ENCODE data around the gene VSIG10L2. TPM values are rescaled to one million over a fixed set of nuclear protein-coding genes. Genes with fewer than 3 reads are reported as not detected.

The VSIG10L2 gene
- total and polyA plus RNA-seq, 2 experiments from 2014 or later: not detected

DNA sequence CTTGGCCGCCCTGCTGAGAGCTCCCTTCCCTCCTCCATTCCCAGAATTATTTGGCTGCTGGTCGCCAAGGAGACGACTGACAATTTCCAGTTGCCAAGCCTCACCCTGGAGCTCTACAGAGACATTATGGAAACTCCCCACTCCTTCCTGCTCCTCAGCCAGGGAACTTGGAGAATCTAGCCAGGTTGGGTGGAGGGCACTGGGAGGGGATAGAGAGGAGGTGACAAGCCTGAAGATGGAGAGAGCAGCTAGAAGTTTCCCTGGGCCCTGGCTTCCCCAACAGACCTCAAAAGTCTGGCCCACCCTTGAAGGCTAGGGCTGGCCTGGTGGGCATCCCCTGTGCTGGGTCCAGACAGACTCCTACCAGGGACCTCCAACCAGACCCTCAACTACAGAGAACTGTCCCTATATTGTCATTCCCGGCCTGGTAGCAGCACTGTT lies 6.7 kb upstream of the VSIG10L2 start:
- in situ Hi-C loops (cut with MboI): no loop called here
- TF ChIP-seq EZH2phosphoT487 (IDR thresholded peaks at IDR 0.05; ENCODE audit: insufficient read depth, low read depth) (no peak), EZH2 (IDR thresholded peaks at IDR 0.05; ENCODE audit: insufficient read depth, poor library complexity, severe bottlenecking) (no peak)
- Histone ChIP-seq H3K27me3 (replicated peaks; ENCODE audit: insufficient read depth) (no peaks in the 10 kb centered on the region; the same call in 1 of the 2 replicates), H3K4me3 (no peak overlapping the region), H3K9me2 (ENCODE audit: insufficient read depth) (no peaks in the 10 kb centered on the region), H3K9me3 (ENCODE audit: low read depth) (no peaks in the 10 kb centered on the region), H3K27ac (no peak overlapping the region), H4K20me1 (ENCODE audit: insufficient read depth) (no peaks in the 10 kb centered on the region), H3K4me1 (ENCODE audit: insufficient read depth) (no peaks in the 10 kb centered on the region), H3F3A (ENCODE audit: insufficient read depth) (no peaks in the 10 kb centered on the region), H3K79me2 (ENCODE audit: insufficient read depth) (no peaks in the 10 kb centered on the region), H3K4me2 (ENCODE audit: unreplicated experiment) (no peak overlapping the region), H3K36me3 (ENCODE audit: low read depth) (no peaks in the 10 kb centered on the region), H2AFZ (no peak overlapping the region), H3K9ac (no peak overlapping the region)
- 18 to 20% methylated on average over 4 of the region's 4 CpGs for WGBS, 2 experiments (ENCODE audit: low coverage in 1 of 2, low lambda C conversion rate in 2 of 2, missing lambda C conversion rate in 2 of 2)
- peak; percentile 23 for DNase-seq

DNA sequence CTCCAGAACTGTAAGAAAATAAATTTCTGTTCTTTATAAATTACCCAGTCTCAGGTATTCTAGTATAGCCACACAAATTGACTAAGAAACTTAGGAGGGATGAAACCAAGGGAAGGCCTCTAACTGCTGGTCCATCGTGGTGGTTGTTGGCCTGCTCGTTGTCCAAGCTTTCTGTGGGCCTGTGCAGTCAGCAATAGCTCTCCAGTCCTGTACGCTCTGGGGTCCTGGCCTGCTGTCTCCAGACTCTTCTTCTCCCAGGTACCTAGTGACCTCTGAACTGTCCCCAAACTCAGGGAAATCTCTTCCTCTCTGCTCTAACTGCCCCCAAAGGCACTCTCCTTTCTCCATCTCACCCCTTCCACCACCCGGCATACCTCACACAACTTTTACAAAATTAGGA lies 5.7 kb upstream of the VSIG10L2 start:
- 88 to 95% methylated on average over 4 of the region's 4 CpGs for WGBS, 2 experiments (ENCODE audit: low coverage in 1 of 2, low lambda C conversion rate in 2 of 2, missing lambda C conversion rate in 2 of 2)
- H3K9ac ChIP-seq: no peak overlapping the region
- H3K9me3 ChIP-seq (ENCODE audit: low read depth): no peaks in the 10 kb centered on the region
- in situ Hi-C loops (cut with MboI): no loop called here
- H3K79me2 ChIP-seq (ENCODE audit: insufficient read depth): no peaks in the 10 kb centered on the region
- DNase-seq: no peak
- no peaks in the 10 kb centered on the region for H3K9me2 ChIP-seq (ENCODE audit: insufficient read depth)
- no peak for TF ChIP-seq EZH2 (IDR thresholded peaks at IDR 0.05; ENCODE audit: insufficient read depth, poor library complexity, severe bottlenecking)
- TF ChIP-seq EZH2phosphoT487 (IDR thresholded peaks at IDR 0.05; ENCODE audit: insufficient read depth, low read depth): no peak
- H3K27me3 ChIP-seq (replicated peaks; ENCODE audit: insufficient read depth): no peaks in the 10 kb centered on the region; the same call in 1 of the 2 replicates
- H3K27ac ChIP-seq: no peak overlapping the region
- no peaks in the 10 kb centered on the region for H3K4me1 ChIP-seq (ENCODE audit: insufficient read depth)
- no peak overlapping the region for H2AFZ ChIP-seq
- no peak overlapping the region for H3K4me2 ChIP-seq (ENCODE audit: unreplicated experiment)
- no peaks in the 10 kb centered on the region for H3F3A ChIP-seq (ENCODE audit: insufficient read depth)
- no peaks in the 10 kb centered on the region for H3K36me3 ChIP-seq (ENCODE audit: low read depth)
- H4K20me1 ChIP-seq (ENCODE audit: insufficient read depth): no peaks in the 10 kb centered on the region
- H3K4me3 ChIP-seq: no peak overlapping the region

DNA sequence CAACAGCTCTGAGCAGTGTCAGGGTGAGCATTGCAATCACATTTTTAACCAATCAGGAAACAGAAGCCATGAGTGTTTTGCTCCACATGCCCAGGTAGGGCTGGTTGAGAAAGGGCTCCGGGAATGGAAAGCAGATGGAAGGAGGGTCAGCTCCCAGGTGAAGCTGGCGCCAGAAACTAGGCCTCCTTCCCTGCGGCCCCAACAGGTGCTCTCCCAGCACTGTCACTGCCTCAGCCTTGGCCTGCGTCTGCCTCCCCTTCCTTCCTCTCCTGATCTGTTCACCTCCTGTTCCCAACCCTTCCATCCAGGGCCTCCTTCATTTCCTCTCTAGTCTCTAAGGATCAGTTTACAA lies 4.6 kb upstream of the VSIG10L2 start:
- Histone ChIP-seq H3K79me2 (ENCODE audit: insufficient read depth) (no peaks in the 10 kb centered on the region), H3K9me2 (ENCODE audit: insufficient read depth) (no peaks in the 10 kb centered on the region)

DNA sequence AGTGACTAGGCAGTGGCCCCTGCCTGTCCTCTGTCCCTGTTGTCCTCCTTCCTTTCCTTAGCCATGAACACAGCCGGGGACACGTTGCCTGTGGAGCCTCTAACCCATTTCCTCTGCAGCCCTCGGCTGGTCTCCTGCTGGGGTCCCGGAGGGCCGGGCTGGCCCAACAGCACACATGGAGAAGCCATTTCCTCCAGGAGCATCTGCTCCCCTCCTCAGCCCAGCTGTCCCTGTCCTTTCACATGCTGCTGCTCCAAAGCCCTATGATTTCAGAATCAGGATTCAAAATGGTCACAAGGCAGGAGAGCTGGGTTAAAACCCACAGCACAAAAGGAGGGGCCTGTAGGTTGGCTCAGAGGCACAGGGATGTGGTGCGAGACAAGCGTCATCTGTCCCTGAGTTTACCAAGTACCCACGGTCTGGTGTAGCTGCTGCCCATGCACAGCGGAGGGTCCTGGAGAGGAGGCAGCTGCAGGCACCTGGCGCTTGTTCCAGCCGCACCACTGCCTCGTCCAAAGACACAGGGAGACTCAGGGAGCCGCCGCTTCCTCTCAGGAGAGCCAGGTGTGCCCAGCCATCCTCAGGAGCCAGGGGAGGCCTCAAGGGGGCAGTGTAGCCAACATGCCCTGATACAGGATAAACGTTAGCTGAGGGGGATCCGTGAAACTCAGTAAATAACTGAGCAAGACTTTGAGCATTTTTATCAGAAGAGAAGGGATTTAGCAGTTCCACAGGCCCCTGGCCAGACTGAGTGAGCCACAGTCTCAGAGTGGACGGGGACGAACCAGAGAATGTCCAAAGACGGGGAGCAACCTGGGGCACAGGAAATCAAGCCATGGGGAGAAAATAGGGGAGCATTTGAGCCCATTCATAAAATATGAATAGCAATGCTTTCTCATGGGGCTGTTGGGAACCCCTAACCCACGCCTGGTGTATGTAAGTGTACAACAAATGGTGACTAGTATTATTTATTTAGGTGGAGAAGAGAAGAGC lies 3.9 kb upstream of the VSIG10L2 start:
- Histone ChIP-seq H3K9me2 (ENCODE audit: insufficient read depth) (no peaks in the 10 kb centered on the region), H3K9me3 (ENCODE audit: low read depth) (no peaks in the 10 kb centered on the region), H4K20me1 (ENCODE audit: insufficient read depth) (no peaks in the 10 kb centered on the region), H3K27me3 (replicated peaks; ENCODE audit: insufficient read depth) (no peaks in the 10 kb centered on the region; the same call in 1 of the 2 replicates), H3K36me3 (ENCODE audit: low read depth) (no peaks in the 10 kb centered on the region), H3K79me2 (ENCODE audit: insufficient read depth) (no peaks in the 10 kb centered on the region), H3F3A (ENCODE audit: insufficient read depth) (no peaks in the 10 kb centered on the region), H2AFZ (no peak overlapping the region), H3K4me1 (ENCODE audit: insufficient read depth) (no peaks in the 10 kb centered on the region), H3K27ac (no peak overlapping the region), H3K4me2 (ENCODE audit: unreplicated experiment) (no peak overlapping the region), H3K9ac (no peak overlapping the region), H3K4me3 (no peak overlapping the region)
- 34% methylated on average over 19 to 20 of the region's 20 CpGs for WGBS, 2 experiments (ENCODE audit: low coverage in 1 of 2, low lambda C conversion rate in 2 of 2, missing lambda C conversion rate in 2 of 2)
- peak; percentile 57 for DNase-seq
- TF ChIP-seq EZH2phosphoT487 (IDR thresholded peaks at IDR 0.05; ENCODE audit: insufficient read depth, low read depth): no peak
- TF ChIP-seq EZH2 (IDR thresholded peaks at IDR 0.05; ENCODE audit: insufficient read depth, poor library complexity, severe bottlenecking): no peak
- in situ Hi-C loops (cut with MboI): no loop called here

More for the DNA sequence above, 4.6 kb upstream of the VSIG10L2 start:
- DNase-seq: no peak
- in situ Hi-C loops (cut with MboI): no loop called here
- Histone ChIP-seq H3K27me3 (replicated peaks; ENCODE audit: insufficient read depth) (no peaks in the 10 kb centered on the region; the same call in 1 of the 2 replicates), H4K20me1 (ENCODE audit: insufficient read depth) (no peaks in the 10 kb centered on the region), H3K4me3 (no peak overlapping the region), H3K36me3 (ENCODE audit: low read depth) (no peaks in the 10 kb centered on the region), H3K9me3 (ENCODE audit: low read depth) (no peaks in the 10 kb centered on the region), H3K4me1 (ENCODE audit: insufficient read depth) (no peaks in the 10 kb centered on the region), H3K4me2 (ENCODE audit: unreplicated experiment) (no peak overlapping the region), H3F3A (ENCODE audit: insufficient read depth) (no peaks in the 10 kb centered on the region), H2AFZ (no peak overlapping the region), H3K9ac (no peak overlapping the region), H3K27ac (no peak overlapping the region)
- TF ChIP-seq EZH2 (IDR thresholded peaks at IDR 0.05; ENCODE audit: insufficient read depth, poor library complexity, severe bottlenecking): no peak
- TF ChIP-seq EZH2phosphoT487 (IDR thresholded peaks at IDR 0.05; ENCODE audit: insufficient read depth, low read depth): no peak
- 65 to 68% methylated on average over 4 of the region's 4 CpGs for WGBS, 2 experiments (ENCODE audit: low coverage in 1 of 2, low lambda C conversion rate in 2 of 2, missing lambda C conversion rate in 2 of 2)

Measured in GM23248 (cell line).